Stimulated activated CD8-positive, alpha-beta memory T cell treated with anti-CD3 and anti-CD28 coated beads, Interleukin-7, amount 100 ng/mL, for 48 hours (primary cell): Measurements from ENCODE around the gene HDAC8.
"Not testable (repeated sequence)": the region's sequence is repeated elsewhere in the genome, so short reads cannot be mapped to it uniquely, and the experiment has no call there.

Experiments
- DNase-seq, 2 donors: peaks; one replicate each; pipeline ENCODE4 v3.0.0-alpha.2; 2020; ENCODE audit warnings: low read depth in 1 of 2; ENCODE audit errors: extremely low read depth in 1 of 2

The HDAC8 gene

DNA sequence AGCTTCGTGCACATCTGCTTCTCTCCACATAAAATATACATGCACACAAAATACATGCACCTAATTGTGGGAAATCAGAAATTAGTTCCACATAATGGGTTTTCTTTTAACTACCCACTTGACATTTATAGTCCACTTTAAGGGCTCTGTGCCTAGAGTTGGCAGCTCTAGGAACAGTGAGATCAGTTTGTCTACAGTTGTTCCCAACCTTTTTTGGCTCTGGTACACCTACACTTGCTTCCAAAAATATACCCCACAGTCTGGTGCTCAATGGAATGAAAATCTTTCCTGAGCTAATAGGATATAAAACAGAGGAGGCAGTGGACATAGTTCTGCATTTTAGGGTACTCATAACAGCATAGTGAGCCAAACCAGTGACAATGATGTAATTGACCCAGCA lies 36.1 kb downstream of the HDAC8 start:
- no peak for DNase-seq

DNA sequence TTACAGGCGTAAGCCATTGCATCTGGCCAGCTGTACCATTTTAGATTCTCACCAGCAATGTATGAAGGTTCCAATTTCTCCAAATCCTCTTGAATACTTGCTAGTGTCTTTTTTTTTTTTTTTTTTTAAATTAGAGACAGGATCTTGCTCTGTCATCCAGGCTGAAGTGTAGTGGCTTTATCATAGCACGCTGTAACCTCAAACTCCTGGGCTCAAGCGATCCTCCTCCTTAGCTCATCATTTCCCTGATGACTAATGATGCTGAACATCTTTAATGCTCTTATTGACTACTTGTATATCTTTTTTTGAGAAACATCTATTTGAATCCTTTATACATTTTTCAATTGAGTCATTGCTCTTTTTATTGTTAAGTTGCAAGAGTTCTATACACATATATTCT lies 40.3 kb downstream of the HDAC8 start:
- DNase-seq = no peak

DNA sequence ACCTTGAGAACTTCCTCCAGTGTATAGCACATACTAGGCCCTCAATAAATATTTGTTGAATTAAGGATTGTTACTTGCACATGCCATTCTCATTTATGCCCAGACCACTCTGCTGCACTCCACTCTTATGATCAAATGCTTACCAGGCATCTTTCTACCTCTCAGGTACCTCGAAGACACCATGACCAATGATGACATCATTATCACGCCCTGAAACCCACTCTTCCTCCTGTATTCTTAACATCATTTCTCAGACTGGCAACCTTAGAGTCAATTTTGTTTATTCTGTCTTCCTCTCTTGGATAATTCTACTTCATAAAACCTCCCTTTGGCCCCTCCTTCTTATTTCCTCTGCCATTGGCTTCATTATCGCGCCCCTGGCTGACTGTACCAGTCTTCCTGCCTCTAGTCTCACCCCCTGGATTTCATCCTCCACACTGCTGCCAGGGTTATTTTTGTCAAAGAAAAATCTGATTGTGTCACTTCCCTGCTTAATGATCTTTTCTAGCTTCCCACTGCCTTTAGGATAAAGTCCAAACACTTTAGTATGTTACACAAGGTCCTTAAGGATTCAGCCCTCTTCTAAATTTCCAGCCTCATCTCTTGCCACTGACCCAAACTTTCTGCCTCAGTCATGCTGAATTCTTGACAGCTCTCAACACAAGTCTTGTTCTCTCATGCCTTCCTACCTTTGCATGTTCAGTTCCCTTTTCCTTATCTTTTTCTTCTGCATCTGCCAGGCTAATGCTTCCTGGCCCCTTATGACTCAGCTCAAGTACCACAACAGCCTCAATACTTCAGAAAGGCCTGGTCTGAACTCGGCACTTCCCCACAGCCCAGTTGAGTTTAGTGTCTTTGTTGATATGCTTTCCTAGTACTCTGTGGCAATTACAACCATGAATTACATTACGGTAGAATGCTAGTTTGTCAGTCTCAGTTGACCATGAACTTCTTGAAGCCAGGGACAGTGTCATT lies 45.8 kb downstream of the HDAC8 start:
- no peak for DNase-seq

DNA sequence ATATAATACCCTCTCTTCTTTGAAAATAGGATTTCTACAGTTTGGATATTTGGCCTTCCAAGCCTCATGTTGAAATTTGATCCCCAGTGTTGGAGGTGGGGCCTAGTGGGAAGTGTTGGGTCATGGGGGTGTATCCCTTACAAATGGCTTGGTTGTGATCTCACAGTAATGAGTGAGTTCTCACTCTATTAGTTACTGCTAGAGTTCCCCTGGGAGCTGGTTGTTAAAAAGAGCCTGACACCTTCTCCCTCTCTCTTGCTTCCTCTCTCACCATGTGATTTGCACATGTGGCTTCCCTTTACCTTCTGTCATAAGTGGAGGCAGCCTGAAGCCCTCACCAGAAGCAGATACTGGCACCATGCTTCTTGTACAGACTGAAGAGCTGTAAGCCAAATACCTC lies 73.9 kb downstream of the HDAC8 start:
- no peak for DNase-seq

DNA sequence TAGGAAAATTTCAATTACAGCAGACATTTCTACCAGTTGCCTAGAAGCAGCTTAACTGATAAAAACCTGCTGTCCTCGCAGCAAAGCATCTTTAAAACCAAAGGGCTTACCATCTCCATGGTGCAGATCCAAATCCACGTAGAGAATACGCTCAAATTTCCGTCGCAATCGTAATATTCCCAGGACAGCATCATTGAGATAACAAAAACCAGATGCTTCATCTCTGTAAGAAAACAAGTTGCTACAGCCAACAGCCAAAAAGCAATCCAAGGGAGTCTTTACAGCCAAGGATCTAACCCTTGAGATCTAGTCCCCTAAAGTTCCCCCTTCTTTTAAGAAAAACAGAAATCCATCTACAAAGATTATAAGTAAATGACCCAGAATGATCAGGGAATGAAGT lies 77.6 kb downstream of the HDAC8 start:
- DNase-seq = no peak

DNA sequence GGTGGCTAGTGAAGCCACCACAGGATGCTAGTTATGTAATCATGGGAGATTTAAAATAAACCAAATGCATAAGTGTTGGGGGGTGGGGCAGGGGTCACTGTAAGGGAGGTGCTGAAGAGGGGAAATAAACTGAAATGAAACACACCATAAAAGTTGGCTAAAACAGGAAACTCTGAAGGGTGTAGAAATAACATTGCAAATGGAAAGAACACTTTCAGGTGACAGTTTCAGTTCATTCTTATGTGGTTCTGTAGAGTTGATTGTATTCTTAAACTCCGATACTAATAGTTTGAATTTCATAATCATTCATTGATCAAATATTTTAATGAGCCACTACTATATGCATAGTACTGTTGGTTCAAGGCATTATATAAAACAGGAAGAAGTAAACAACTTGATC lies 80.1 kb downstream of the HDAC8 start:
- no peak for DNase-seq

DNA sequence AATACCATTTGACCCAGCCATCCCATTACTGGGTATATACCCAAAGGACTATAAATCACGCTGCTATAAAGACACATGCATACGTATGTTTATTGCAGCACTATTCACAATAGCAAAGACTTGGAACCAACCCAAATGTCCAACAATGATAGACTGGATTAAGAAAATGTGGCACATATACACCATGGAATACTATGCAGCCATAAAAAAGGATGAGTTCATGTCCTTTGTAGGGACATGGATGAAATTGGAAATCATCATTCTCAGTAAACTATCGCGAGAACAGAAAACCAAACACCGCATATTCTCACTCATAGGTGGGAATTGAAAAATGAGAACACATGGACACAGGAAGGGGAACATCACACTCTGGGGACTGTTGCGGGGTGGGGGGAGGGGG lies 82.4 kb downstream of the HDAC8 start:
- not testable (repeated sequence) for DNase-seq

DNA sequence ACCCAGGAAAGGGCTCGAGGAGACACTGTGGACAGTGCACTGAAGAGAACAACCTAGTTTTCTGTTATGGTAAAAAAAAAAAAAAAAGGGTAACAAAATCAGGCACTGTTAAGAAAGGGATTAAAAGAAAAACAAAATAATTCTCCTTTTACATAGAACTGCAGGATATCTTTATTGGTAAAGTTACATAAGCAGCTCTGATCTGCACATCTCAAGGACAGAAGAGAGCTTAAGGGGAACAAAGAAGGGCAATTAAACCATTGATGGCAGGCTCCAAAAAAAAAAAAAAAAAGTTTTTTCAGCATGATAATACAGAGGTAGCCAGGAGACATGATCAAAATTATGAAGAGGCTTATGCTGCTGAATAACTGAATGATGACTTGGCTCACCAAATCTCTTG lies 85.0 kb downstream of the HDAC8 start:
- no peak for DNase-seq

DNA sequence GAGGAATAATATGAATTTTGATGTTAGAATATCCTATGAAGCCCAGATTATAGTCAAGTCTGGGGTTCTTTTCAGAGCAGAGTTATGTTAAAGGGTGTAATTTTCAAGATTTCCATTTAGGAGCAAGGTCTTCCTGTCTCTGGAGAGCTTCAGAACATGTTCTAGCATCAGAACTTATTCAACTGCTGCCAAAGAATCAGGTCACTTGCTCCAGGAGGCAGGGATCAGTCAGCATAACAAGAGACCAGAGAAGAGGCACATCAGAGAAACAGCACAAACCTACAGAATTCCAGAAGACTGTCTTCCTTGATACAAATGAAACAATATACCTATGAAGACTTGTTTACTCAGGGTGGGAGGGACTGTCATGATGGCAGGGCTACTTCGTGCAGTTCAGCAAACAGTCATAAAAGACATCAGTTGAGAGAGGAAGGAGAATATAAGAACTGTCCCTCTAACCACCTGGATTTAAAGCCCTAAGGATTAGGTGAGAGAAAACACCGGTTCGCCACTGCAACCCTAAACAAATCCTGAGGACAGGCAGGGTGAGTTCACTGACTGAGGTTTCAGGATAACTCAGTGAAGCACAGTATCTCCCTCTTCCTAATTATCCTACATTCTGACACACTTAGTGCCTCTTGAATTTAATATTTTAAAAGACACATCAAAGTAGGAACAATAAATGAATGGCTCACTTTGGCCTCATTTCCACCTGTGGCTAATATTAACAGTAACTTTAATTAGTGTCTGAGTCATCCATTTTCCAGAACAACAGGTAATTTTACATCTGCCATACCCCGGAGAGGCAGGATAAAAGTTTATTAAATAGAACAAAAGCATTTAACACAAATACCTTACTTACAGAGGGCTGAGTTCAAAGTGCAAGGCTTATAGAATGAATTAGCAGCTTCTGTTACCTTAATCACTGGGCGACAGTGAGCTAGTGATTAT lies 93.0 kb downstream of the HDAC8 start:
- DNase-seq = no peak

DNA sequence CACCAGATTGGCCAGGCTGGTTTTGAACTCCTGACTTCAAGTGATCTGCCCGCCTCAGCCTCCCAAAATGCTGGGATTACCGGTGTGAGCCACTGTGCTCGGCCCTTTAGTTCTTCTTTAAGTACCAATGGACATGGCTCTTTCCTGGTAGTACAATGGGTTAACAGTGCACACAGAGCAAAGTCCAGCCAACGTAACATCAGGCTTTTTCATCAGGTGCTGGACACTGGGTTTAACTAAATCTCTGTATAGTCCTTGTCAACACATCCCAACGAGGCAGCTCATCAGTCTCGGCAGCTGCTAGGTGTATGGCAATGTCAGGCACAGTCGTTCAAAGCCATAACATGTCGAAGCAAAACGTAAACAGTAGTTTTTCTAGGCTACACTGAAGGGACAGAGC lies 93.8 kb downstream of the HDAC8 start:
- no peak for DNase-seq

DNA sequence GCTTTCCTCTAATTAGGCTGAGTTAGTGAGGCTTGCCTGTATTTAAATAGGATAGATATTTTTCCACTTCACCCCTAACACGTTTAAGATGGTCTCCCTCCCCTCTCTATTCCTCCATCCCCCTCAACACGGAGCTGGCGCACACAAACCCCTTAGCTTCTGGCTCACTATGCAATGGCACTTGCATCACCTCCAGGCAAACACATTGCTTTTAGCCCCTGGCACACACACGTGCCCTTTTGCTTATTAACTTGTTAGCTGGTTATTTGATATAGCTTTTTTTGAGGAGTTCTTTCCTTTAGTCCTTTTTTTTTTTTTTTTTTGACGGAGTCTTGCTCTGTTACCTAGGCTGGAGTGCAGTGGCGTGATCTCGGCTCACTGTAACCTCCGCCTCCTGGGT lies 94.3 kb downstream of the HDAC8 start:
- DNase-seq = no peak

DNA sequence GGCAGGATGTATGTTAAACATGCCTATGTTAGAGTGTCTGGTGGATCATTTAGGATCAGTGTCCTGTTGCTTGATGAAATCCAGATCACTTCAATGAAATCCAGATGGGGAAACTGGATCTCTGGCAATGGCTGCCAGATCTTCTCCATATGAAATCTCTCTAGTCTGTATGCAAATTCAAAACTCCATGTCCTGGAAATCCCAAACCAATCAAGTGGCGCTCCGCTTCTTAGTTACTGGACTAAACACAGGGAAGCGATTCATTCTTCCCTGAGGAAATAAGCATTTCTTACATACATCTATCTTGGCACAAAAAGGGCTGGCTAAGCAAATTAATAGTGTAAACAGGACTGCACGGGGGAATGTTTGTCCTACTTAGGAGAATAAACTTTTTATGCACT lies 94.9 kb downstream of the HDAC8 start:
- DNase-seq = no peak

DNA sequence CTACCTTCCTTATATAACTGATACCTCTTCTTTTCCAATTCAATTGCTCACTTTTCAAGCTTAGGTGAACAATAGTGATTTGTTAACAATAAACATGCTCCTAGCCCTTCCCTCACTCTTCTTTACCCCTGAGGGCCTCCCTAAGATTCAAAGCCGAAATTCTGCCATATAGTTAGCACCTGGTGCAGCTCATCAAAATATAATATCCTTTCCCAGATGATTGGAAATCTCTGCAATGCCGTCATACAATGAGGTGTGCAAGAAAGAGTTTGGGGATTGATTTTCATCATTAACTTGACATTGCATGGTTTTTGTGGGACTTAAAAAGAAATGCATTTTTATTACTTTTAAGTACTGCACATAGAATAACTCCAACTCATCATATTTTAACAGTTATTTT lies 95.3 kb downstream of the HDAC8 start:
- no peak for DNase-seq

DNA sequence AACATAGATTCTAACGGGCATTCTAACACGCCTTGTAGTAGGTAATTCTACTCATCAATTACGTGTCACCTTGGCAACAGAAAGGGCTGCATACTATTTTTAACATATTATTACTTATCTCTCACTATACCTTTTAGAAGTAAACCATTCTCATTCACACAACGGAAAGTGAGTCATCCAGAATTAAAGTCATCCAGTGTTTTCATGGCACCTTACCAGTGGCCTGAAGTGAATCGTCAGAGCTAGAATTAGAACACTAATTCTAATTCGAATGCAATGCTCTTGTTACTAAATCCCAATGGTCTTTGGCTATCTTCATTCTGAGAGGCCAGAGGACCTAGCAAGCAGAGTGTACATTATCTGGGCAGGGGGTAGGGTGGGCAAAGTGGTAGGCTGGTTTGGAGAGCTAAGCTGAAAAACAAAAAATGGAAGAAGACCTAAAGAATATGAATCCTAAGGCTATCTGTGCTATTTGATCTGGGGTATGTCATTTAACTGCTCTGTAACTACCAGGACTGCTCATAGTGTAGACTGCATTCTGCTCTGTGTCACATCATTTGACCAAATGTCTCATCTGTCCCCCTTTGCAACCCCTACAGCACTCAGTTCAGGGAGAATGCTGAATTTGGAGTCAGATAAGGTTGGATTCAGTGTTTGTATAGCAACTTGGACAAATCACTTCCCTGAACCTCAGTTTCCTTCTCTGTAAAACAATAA lies 96.5 kb downstream of the HDAC8 start:
- no peak for DNase-seq

DNA sequence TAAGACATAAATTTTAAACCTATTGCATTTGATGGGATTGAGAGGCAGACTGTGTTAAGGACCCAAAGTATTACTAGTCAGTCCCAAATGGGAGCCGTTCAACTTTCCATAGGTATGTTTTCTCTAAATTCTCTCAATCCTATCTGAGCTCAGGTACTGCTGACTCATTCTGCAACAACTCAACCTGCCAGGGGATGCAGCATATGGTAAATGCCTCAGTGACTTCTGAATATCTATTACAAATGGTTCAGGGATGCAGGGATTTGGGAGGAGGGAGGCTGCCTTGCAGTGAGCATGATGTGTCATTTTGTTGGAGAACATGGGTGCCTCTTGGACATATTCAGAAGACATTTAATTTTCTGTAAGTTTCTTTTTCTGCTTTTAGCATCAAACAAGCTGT lies 97.3 kb downstream of the HDAC8 start:
- no peak for DNase-seq

DNA sequence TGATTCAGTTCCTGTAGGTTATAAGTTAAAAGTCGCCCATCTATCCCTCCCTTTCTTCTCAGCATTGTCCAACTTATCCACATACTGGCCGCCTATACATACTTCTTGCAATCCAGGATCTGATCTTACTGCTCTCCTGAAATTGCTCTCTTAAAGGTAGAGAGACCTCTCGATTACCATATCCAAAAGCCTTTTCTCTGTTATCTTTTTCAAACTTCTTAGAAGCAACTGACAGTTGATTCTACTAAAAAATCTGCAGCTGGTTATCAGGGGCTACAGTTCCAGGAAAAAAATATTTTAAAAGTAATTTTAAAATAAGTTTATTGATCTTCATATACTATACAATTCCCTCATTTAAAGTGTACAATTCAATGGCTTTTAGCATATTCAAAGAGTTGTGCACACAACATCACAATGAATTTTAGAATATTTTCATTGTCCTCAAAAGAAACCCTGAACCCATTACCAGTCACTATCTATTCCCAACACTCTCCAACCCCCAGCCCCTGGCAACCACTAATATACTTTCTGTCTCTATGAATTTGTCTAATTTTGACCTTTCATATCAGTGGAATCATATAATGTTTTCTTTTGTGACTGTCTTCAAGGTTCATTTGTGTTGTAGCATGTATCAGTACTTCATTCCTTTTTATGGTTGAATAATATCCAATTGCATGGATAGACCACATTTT lies 102.0 kb downstream of the HDAC8 start:
- no peak for DNase-seq

DNA sequence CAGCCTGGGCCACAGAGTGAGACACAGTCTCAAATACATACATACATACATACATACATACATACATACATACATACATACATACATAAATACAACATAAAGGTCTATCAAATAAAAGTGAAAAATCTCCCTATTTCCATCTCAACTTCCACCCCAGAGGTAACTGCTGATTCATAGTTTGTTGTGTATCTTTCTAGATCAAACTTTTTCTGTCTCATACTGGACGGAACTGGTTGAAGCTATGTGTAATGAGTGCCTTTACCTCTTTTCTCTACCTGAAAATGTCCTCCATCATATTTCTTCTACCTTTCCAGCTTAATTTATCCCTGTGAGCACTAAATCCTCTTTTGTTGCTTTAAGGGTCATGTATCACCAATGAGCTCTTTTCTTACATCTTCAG lies 102.5 kb downstream of the HDAC8 start:
- DNase-seq = no peak

DNA sequence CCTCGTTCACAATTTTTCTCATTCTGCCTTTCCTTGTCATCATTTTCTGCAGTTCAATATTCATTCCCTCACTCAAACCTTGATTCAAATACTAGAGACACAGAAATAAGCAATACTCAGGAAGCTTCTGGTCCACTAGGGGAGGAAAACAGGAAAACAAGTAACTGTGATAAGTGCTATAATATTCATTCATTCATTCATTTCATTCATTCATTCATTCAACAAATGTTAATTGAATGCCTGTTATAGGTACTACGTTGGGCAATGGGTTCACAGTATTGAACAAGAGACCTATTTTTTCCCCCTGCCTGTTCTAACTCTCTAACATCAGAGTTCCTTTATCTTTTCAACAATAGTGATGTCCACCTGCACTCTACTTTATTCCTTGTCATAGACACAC lies 104.0 kb downstream of the HDAC8 start:
- no peak for DNase-seq

DNA sequence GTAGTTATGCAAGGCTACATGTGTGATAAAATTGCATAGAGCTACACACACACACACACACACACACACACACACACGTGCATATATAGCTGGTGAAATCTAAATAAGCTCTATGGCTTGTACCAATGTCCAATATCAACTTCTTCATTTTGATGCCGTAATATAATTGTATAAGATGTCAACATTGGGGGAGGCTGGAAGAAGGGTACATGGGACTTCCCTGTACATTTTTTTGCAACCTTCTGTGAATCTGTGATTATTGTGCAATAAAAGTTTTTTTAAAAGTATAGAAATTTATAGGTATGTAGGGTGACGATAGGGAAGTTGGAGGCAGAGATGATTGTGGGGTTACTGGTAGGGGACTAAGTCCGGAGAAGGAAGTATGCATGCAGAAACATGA lies 105.5 kb downstream of the HDAC8 start:
- DNase-seq = no peak

DNA sequence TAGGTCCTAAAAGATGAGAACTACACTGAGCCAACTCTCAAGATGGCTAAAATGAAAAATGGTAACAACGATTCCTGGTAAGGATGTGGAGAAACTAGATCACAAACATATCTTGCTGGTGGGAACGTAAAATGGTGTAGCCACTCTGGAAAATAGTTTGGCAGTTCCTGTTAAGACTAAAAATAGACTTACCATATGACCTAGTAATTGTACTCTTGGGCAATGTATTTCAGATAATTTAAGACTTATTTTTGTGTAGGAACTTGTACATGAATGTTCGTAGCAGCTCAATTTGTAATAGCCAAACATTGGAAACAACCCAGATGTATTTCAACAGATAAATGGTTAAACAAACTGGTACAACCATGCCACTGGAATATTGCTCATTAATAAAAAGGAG lies 106.2 kb downstream of the HDAC8 start:
- DNase-seq = no peak

DNA sequence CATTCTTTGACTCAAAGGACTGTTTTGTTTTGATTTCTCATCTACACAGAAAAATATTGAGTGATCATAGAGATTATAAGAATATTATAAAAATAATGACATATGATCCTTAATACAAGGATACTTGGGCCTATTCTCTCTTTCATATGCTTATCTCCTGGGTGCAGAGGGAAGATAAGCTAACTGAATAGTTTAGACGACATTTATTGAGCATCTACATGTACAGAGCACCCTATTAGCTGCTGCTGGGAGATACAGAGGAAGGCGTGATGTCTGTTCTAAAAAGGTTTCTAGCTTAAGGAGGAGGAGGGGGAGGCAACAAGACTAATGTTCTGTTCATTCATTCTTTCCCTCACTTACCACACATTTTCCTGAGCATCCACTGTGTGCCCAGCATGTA lies 106.8 kb downstream of the HDAC8 start:
- no peak for DNase-seq
